ENCODE measurements around the gene RRAD. TPM values are rescaled to one million over a fixed set of nuclear protein-coding genes. Genes with fewer than 3 reads are reported as not detected.

Gene RRAD
- total and polyA plus RNA-seq, 2 donors (not counting 3 experiments of a cell fraction or from before 2014, with no cell fraction given) = 0.22 to 0.48 TPM

GRCh38 chr16:66949472-66949871, 24.1 kb upstream of the RRAD start:
- Histone ChIP-seq H3K79me2 (ENCODE audit: control insufficient read depth, insufficient read depth, low read length) (no peaks in the 10 kb centered on the region), H3K9me1 (replicated peaks; ENCODE audit: control insufficient read depth, extremely low read depth, insufficient read depth, low read length) (no peaks in the 10 kb centered on the region), H3K27ac (ENCODE audit: insufficient read depth, low read depth, low read length) (no peak overlapping the region), H3K4me3 (replicated peaks in 1 of 3; ENCODE audit: insufficient read depth in 1 of 3, low read depth in 1 of 3, low read length in 3 of 3) (no peak overlapping the region), H3K36me3 (ENCODE audit: control insufficient read depth in 2 of 2, extremely low read depth in 1 of 2, insufficient read depth in 2 of 2, low read length in 2 of 2) (no peaks in the 10 kb centered on the region), H3K9ac (replicated peaks; ENCODE audit: extremely low read depth, insufficient read depth, low read length) (no peak overlapping the region), H3K9me3 (replicated peaks; ENCODE audit: control insufficient read depth, insufficient read depth, low read length) (no peaks in the 10 kb centered on the region), H4K20me1 (replicated peaks; ENCODE audit: control insufficient read depth, extremely low read depth, insufficient read depth, low read length) (no peaks in the 10 kb centered on the region), H3K4me2 (ENCODE audit: insufficient read depth, low read length) (no peak overlapping the region), H2AFZ (ENCODE audit: low read depth, low read length) (no peak overlapping the region), H3K4me1 (ENCODE audit: control insufficient read depth, extremely low read depth, insufficient read depth, low read length) (peaks cover 12% of the 10 kb centered on the region), H3K27me3 (ENCODE audit: control insufficient read depth in 2 of 2, insufficient read depth in 2 of 2, low read length in 2 of 2) (peaks cover 4 to 10% of the 10 kb centered on the region in 2 experiments)
- TF ChIP-seq POLR2A (IDR thresholded peaks at IDR 0.05; ENCODE audit: low read depth, low read length) (no peak), MYC (IDR thresholded peaks at IDR 0.05; ENCODE audit: low read depth, low read length) (no peak)
- dilution Hi-C loops (cut with MboI; ENCODE audit: extremely low pct_ligation_motif_present, low sequenced_read_pairs) = no loop called here
- POLR2A ChIA-PET = no interaction called here
- CTCF ChIA-PET = interaction anchor here (1.1 to 1.4 kb wide), 2 partner anchors 54 to 206 kb away, joined by 3 read pairs; no protein-coding TSS in a partner anchor
- intact Hi-C loops (cut with micrococcal nuclease) = no loop called here
- DNase-seq (ENCODE audit: low read depth, low spot score) = no peak
- BruUV-seq (replicated peaks) = no TSS peak
- FAIRE-seq = no peak

- H3K4me1 ChIP-seq (ENCODE audit: control insufficient read depth, extremely low read depth, insufficient read depth, low read length) = peaks cover 12% of the 10 kb centered on the region
- peaks cover 4 to 10% of the 10 kb centered on the region in 2 experiments for H3K27me3 ChIP-seq (ENCODE audit: control insufficient read depth in 2 of 2, insufficient read depth in 2 of 2, low read length in 2 of 2)
- POLR2A ChIA-PET = no interaction called here
- no peak overlapping the region for H3K9ac ChIP-seq (replicated peaks; ENCODE audit: extremely low read depth, insufficient read depth, low read length)
- H3K79me2 ChIP-seq (ENCODE audit: control insufficient read depth, insufficient read depth, low read length) = no peaks in the 10 kb centered on the region
- TF ChIP-seq EZH2 (IDR thresholded peaks at IDR 0.05; ENCODE audit: borderline replicate concordance, low read depth, low read length, severe bottlenecking) = peak; percentile 38
- TF ChIP-seq JUN (IDR thresholded peaks at IDR 0.05; ENCODE audit: borderline replicate concordance, insufficient read depth, insufficient read length, low read depth) = no peak
- intact Hi-C loops (cut with micrococcal nuclease) (no loop called here), dilution Hi-C loops (cut with MboI; ENCODE audit: extremely low pct_ligation_motif_present, low sequenced_read_pairs) (no loop called here)
- H2AFZ ChIP-seq (ENCODE audit: low read depth, low read length) = peak overlapping the region; percentile 72
- no peak overlapping the region for H3K4me2 ChIP-seq (ENCODE audit: insufficient read depth, low read length)
- no peaks in the 10 kb centered on the region for H4K20me1 ChIP-seq (replicated peaks; ENCODE audit: control insufficient read depth, extremely low read depth, insufficient read depth, low read length)
- DNase-seq (ENCODE audit: low read depth, low spot score) (no peak), FAIRE-seq (no peak)
- H3K4me3 ChIP-seq (replicated peaks in 1 of 3; ENCODE audit: insufficient read depth in 1 of 3, low read depth in 1 of 3, low read length in 3 of 3) = no peak overlapping the region
- CTCF ChIA-PET = interaction anchor here (1.1 to 1.4 kb wide), 2 partner anchors 53 to 206 kb away, joined by 3 read pairs; no protein-coding TSS in a partner anchor
- H3K9me3 ChIP-seq (replicated peaks; ENCODE audit: control insufficient read depth, insufficient read depth, low read length) = no peaks in the 10 kb centered on the region
- H3K36me3 ChIP-seq (ENCODE audit: control insufficient read depth in 2 of 2, extremely low read depth in 1 of 2, insufficient read depth in 2 of 2, low read length in 2 of 2) = no peaks in the 10 kb centered on the region
- no peak overlapping the region for H3K27ac ChIP-seq (ENCODE audit: insufficient read depth, low read depth, low read length)
- no peaks in the 10 kb centered on the region for H3K9me1 ChIP-seq (replicated peaks; ENCODE audit: control insufficient read depth, extremely low read depth, insufficient read depth, low read length)
- BruUV-seq (replicated peaks) = no TSS peak
Observed at GRCh38 chr16:66948837-66949225, 23.5 kb upstream of the RRAD start.
